Measurements from ENCODE around the gene NTM.

NTM gene

DNA sequence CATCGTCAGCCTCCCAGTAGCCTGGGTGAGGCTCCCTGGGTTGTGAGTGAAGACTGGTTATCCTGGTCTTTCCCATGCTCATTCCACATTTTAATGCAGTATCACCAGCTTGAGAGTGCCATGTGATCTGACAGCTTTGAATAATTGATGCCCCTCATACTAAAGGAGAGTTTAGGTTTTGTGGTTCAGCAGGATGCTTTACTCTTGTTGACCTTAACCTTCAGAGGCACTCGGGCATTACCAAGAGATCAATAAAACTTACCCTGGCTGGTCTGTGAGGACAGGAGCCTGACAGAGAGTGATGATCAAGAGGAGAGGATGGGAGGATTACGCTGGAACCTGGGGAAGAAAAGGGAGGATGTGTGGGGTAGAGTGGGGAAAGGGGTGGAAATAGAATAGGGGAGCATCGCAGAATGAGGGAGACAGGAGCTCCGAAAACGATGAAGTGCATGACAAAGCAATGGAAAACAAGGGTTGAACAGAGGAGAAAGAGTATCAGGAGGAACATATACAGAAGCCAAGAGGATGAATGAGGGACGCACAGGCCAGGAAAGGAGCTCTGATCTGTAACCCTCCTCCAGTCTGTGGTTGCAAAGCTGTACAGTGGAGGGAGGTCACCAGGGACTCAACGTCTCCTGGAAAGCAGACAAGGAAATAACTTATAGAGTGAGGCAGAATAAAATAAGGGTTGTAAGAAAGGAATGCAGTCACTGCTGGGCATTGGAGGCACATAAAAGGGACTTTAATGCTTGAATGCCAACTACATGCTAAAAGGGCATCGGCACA, 594.5 kb downstream of the NTM start:
- DNase-seq (ENCODE audit: low read depth): no peak

DNA sequence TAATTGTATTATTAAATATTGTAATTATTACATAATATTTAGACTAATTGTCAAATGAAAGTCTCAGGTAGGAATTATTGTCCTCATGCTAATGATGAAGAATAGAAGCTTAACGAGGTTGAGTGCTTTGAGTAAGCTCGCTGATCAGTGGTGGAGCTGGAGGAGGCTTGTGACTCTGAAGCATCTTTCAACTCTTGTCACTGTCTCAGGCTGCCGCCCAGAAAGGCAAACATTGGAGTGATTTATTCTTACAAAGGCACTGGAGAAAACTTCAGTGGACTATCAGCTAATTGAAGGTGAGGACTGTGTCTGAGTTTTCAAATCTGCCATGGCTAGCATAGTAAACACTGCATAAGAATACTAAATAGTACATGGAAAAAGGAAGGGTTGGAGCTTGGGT, 595.1 kb downstream of the NTM start:
- DNase-seq (ENCODE audit: low read depth): no peak

DNA sequence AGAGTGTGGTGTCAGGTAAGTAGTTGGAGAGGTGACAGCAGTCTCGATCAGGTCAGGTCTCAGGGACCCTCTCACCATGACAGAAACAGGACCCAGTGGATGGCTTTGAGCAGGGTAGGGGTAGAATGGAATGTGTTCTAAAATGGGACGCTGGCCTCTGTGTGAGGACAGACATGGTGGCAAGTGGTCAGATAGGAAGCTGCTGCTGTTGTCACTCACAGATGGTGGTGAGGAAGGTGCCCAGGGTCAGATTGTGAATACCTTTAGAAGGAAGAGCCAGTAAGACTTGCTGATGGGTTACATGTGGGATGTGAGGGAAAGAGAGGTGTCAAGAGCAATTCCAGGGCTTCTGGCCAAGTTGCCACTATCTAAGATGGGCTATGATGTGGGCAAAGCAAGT, 596.3 kb downstream of the NTM start:
- no peak for DNase-seq (ENCODE audit: low read depth)

DNA sequence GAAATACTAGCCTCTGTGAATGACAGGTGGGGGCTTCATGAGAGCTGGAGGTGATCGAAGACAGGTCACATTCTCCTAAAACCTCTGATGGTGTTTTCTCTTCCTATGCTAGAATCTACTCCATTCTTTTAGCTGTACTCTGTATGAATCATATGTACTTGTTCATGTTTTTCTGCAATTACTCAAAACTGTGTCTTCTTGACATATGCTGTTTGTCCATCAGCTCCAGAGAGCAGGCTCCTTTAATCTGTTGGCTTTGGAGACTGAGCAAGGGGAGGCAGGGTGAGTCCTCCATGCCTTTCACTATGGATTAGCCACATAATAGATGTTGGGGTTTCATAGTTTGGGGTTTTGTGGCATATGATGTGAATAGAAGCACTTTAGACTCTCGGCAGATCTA, 598.8 kb downstream of the NTM start:
- DNase-seq (ENCODE audit: low read depth): no peak

DNA sequence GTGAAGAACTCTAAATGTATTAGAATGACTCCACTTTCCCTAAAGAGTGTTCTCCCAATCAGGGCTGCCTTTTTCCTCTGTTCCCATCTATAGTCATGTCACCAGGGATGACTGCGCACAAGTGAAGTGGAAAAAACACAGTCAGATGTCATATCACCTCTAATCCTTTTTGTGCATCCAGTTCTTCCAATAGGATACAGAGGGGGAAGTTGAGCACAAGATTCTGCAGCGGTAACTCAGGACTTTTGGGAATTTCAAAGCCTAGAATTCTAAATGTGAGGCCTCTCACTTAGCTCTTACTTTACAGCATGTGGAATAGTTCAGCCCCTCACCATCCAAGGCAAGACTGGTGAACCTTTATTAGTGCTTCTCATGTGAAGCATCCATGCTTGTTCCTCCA, 602.6 kb downstream of the NTM start:
- DNase-seq (ENCODE audit: low read depth): no peak

DNA sequence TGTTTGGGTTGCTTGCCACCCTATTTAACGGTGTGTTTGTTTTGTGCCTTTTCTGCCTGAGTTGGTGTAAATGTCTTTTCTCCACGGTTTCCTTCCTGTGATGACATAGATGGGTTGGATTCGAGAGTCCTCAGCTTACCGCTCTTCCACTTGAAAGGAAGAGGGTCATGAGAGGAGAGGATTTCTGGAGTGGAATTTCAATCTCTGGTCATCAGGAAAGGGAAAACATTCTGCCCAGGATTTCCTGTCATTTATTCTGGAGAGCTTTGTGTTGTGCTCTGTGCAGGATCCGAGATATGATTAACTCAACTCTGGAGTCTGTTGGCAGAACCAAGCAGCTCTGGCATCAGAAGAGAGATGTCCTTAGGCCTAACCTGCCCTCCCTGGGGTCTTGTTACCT, 605.2 kb downstream of the NTM start:
- no peak for DNase-seq (ENCODE audit: low read depth)

DNA sequence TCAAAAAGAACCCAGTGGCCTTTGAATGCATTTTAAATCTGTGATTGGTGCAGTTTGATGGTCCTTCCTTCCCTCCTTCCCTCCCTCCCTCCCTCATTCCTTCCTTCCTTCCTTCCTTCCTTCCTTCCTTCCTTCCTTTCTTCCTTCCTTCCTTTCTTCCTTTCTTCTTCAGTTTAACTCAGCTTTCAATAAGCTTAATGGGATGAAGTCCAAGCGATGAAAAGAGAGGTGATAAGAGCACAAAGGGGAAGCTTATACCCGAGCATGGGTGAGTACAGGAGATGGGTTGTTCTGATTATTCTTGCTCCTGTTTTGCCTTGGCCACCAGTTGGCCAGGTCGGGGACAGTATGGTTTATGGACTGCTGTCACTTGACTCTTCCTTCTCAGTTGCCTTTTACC, 605.6 kb downstream of the NTM start:
- no peak for DNase-seq (ENCODE audit: low read depth)

DNA sequence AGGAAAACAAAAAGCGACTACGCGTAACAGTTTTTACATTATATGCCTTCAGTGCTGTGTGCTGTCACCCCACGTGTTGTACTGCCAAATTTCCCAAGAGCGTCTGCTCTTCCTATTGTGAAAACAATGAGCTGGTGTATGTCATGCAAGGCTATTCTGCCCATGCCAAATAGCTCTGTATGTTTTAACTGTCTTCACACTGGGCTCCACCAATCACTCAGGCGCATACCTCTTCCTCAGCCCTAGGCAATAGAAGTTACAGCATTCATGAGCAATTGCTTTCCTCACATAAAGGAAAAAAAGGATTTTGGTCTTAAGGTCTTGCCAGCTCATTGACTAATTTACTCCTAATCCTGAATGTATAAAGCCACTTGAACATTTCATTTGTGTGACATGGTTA, 606.8 kb downstream of the NTM start:
- DNase-seq (ENCODE audit: low read depth): no peak

DNA sequence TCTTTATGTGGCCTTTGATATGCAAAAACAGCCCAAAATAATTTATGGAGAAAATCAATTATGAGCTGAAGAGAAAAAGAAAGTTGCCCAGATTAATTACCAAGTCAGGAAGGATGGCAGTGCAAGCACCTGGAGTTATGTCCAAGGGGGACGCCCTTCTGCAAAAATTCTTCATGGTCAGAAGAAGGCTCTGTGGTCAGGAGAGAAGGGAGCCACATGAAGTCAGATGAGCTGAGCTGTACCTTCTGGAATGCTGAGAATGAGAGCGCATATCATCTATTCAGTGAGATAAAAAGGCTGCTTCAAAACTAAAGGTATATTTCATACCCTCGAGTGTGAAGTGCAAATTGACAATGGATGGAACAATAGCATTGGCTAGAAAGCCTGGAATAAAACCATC, 607.4 kb downstream of the NTM start:
- no peak for DNase-seq (ENCODE audit: low read depth)

DNA sequence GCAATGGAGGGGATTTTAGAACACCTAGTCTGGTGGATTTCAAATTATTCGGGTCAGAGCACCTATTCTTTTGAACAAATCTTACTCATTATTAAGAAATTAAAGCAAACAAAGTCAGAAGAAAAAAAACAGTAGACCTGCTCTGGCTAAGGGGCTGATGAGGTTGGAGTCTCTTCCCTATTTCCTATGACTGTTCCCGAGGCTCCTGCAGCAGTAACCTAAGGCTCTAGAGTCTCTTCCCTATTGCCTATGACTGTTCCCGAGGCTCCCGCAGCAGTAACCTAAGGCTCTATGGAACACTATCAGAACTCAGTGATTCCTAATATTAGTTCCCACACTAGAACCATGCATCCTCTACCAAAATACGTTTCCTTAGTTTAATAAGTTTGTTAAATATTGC, 607.9 kb downstream of the NTM start:
- DNase-seq (ENCODE audit: low read depth): no peak

DNA sequence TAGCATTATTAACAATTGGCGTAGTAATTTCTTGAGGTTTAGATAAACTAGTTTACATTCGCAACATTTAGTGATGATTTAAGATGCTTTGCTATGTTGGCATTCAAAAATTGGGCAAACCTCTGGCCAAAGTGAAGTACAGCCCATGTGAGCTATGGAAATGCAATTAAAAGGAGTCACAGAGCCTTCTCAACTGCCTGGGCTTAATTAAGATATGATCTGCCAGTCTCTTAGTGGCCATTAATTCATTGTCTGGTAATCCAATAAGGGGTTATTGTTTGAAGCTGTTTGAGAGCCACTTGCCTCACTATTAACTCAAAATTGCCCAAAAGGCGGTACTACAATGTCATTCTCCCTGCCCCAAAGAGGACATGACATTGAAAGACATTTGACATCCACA, 608.9 kb downstream of the NTM start:
- DNase-seq (ENCODE audit: low read depth): no peak

DNA sequence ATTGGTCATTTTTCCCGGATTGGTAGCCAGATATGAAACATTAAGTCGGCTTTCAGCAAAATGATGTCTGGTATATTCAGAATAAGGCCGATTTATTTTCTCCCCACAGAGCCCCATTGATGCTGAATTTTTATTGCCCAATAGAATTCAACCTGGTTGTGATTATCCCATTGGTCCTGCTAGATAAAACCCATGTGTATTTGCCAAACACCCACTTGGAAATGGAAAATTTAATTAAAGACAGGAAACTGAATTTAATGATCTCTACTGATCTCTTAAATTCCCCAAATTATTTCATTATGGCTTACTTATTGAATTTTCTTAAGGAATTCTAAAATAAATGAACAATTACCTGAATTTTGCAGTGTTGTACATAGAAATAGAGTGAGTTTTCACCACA, 609.8 kb downstream of the NTM start:
- DNase-seq (ENCODE audit: low read depth): no peak

DNA sequence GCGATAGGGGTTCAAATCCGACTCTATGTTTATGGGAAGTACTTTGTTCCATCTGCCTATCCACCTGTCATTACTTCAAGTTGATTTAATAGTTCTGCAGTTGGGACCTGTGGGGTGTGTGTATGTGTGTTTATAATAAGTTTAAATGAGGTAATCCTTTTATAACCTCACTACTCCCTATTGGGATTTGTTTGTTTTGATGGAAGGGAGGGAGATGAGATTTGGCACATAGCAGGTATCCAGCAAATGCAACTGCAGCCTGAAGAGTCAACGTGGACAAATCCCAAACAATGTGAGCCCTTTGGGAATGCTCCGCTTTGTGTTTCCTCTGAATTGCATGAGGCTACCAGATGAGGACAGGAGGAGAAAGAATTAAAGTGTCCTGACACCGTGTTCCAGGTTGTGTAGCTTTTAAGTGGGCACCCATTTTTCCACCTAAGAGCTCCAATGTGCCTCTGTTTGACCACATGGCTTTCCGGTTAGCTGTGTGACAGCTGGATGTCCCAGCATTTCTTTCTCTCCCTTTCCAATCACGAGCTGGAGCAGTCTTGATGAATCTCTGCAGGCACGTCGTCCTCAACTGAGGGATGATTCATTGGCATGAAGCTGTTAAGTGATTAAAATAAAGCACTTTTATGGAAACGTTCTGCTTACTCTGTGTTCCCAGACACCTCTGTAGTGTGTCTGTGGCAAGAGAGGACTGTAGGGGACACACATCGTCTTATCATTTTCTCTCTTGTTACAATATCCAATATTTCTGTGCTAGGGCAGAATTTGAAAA, 610.7 kb downstream of the NTM start:
- DNase-seq (ENCODE audit: low read depth): no peak

DNA sequence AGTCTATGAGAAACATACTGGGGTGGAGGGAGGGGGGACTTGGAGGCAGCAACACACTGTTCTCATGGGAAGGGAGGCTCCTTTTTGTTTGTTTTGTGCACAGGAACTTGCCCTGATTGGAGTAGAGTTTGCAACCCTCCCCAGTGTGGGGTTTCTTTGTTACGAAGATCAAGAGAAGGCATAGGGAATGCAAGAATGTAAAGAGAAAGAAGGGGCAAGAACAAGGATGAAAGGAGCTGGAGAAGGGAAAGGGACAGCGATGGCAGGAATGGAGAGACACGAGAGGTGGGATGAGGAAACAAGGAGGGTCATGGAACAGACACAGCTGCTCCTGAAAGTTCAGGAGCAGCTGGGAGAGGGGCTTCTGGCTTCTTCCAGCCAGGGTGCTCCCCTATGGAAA, 611.7 kb downstream of the NTM start:
- DNase-seq (ENCODE audit: low read depth): no peak

DNA sequence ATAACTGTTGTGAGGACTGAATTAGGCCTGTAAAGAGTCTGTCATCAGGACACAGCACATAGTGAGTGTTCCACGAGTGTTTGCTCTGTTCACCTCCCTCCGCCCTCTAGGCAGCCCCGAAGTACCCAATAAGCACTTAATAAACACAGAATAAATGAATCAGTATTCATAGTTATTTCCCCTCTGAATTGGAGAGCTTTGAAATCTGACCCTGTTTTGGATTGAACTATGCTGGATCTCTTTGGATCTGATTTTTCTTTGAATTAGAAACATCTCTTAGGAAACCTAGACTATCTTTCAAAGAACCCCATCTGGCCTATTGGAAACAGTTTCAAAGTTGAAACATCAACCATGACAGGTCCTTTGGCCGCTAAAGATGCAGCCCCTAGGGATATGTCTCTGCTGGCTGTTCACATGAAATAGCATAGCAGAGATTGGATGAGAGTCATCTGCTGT, 615.5 kb downstream of the NTM start:
- DNase-seq (ENCODE audit: low read depth): no peak

DNA sequence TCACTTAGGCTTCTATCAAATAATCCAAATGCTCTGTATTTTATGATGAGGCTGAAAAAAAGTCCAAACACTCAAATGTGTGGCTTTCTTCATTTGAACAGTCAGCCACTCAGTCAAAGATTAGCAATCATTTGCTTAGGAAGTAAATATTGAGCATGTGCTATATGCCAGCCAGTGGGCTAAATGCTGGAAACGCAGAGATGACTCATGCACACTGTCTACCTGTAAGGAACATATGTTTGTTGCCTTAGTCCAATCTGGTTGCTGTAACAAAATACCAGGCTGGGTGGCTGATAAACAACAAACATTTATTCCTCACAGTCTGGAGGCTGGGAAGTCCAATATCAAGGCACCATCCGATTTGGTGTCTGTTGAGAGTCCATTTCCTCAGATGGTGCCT, 617.3 kb downstream of the NTM start:
- no peak for DNase-seq (ENCODE audit: low read depth)

DNA sequence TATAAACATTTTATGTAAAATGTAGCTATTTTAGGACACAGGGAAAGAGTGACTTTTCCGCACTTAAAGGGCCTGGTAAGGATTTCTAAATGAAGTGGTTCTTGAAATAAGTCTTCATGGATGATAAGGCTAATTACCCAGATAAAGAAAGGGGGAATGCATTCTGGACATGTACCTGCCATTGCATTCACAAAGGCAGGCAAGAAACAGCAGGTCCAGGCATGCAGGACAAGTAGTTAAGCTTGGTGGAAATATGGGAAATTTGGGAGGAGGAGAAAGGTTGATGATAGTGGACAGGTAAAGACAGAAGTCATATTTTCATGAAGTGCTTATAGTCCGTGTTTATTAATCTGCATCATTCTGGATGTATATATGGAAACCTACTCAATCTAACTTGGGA, 621.2 kb downstream of the NTM start:
- no peak for DNase-seq (ENCODE audit: low read depth)

DNA sequence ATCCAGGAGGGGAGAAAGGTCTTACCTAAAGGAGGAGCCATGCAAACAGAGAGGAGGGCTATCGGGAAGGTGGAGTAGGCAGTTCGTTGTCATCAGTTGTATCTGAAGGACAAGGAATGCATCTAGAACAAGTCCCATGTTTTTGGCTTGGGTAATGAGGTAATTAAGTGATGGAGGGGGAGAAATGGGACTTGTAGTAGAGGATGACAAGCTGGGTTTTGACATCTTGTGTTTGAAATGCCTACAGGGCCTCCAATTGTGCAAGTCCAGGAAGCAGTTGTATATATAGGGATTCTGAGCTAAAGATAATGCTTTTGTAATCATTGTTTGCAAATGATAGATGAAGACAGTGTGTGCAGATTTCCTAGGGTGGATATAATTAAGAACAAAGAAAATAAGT, 622.8 kb downstream of the NTM start:
- DNase-seq (ENCODE audit: low read depth): no peak

DNA sequence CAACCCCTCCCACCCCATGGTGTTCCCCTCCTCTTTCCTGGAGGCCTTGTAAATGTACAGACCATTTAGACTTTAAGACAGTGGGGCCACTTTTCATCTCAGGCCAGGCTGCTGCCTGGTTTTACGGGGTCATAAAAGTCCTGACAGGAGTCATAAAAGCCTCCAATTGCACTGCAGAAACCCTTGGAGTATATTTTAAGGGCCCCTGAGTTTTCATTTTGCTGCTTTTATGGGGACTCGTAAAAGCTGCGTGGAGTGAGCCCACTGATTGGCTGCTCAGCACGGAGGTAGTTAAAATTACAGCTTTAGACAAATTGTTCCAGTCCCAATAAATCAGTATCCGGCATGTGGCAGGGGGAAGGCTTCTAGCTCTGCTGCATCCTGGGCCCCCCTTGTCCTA, 627.6 kb downstream of the NTM start:
- no peak for DNase-seq (ENCODE audit: low read depth)

DNA sequence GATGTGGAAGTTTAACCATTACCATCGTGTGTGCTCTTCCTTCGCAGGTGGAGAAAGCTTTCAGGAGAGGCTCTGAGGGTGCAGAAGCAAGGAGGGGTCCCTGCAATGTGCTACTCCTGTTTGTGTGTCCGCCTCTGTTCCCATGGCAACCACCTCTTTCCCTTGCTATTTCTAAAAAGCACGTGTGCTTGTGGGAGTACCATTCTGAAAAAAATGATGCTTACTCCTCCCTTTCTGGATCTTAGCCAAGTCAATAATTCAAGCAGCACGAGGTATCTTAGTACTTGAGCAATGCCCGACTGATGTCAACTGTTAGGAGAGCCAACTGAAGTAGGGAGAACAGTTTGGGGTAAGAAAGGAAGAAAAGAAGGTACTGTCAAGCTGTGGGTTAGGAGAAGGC, 628.7 kb downstream of the NTM start:
- DNase-seq (ENCODE audit: low read depth): no peak

DNA sequence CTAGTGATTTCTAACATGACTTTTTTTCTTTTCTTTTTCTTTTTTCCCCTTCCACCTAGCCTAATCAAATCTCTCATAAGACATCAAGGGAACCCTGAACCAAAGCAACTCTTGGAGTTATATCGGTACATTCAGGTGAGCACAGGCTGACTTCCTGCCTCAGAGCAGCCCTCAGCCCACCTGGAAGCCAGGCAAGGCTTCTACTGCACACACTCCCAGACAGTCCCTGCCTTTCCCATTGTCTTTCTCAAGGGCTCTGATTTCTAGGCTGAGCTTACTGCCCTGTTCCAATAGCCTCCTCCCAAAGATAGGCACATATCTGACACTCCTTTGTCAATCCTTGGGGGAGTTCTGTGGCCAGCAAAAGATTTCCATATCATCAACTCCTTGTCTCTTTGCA, 629.5 kb downstream of the NTM start:
- no peak for DNase-seq (ENCODE audit: low read depth)

DNA sequence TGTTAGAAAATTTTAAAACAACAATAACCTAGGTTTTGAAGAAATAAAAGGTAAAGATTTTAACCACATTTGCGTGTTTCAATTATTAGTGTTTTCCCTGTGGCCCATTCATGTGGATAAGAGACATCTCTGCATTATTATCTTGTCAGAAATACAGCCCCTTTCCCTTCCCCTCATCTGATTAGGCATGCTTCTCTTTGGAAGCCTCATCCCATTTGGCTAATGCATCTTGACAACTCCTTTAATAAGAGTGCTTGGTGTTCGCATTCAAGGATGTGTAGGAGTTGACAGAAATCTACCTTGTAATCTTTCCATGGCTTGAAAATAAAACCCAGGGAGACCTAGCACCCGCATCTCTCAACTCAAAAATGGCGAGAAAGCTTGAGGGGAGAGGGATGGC, 635.5 kb downstream of the NTM start:
- no peak for DNase-seq (ENCODE audit: low read depth)

DNA sequence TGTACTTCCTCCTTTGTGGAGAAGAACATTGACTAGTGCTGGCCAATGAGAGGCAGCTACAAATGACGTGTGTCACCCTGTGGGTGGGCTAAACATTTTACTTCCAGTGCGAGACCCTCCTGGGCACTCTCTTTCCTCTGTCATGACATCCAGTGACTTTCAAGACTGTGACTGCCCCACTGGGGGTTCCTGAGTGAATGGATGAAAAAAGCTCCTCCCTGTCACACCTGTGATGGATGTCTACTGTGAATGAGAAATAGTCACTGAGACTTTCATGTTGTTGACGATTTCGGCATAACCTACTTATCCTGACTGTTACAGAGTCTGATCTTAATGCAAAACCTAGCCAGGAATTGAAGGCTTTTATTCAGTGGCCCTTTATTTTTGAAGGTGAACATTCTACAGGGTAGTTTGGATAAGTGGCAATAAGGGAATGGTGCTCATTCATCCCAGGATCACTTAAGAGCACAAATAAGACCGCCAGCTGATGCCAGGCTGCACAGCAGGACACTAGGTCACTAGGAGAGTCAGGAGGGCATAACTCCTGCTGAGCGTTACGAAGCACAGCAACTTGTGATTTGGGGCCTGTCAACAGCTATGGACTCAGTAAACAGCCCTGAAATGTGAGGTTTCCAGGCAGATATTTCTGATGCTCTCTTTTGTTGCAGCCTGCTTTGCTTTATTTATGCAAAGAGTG, 636.6 kb downstream of the NTM start:
- DNase-seq (ENCODE audit: low read depth): no peak

Measured in stimulated activated CD8-positive, alpha-beta memory T cell treated with anti-CD3 and anti-CD28 coated beads, Interleukin-15, amount 100 ng/mL, for 24 hours (primary cell).